Activated T-cell treated with anti-CD3 and anti-CD28 coated beads for 4 hours (primary cell): Measurements from ENCODE around the gene CPED1.

Experiments used
- DNase-seq: peaks from one replicate; pipeline ENCODE4 v3.0.0-alpha.2; 2020

Gene CPED1

GRCh38 chr7:121334875-121335648 is 346.6 kb downstream of the CPED1 start:
- DNase-seq: no peak

- DNase-seq: no peak
Observed at GRCh38 chr7:121336579-121336978, 348.1 kb downstream of the CPED1 start.

GRCh38 chr7:121337398-121337797 is 348.9 kb downstream of the CPED1 start:
- DNase-seq: no peak

GRCh38 chr7:121339082-121339481 is 350.6 kb downstream of the CPED1 start:
- no peak for DNase-seq

GRCh38 chr7:121341933-121342332 is 353.4 kb downstream of the CPED1 start:
- DNase-seq: no peak

GRCh38 chr7:121342631-121343030 is 354.1 kb downstream of the CPED1 start:
- no peak for DNase-seq

- DNase-seq: no peak
Observed at GRCh38 chr7:121343302-121343701, 354.8 kb downstream of the CPED1 start.

- no peak for DNase-seq
Observed at GRCh38 chr7:121344093-121344492, 355.6 kb downstream of the CPED1 start.

- no peak for DNase-seq
Observed at GRCh38 chr7:121344497-121344896, 356.0 kb downstream of the CPED1 start.
